ENCODE results near the gene SNX13.
A peak's percentile ranks its signal among the peaks of the same experiment; 100 is the strongest.

SNX13 gene

DNA sequence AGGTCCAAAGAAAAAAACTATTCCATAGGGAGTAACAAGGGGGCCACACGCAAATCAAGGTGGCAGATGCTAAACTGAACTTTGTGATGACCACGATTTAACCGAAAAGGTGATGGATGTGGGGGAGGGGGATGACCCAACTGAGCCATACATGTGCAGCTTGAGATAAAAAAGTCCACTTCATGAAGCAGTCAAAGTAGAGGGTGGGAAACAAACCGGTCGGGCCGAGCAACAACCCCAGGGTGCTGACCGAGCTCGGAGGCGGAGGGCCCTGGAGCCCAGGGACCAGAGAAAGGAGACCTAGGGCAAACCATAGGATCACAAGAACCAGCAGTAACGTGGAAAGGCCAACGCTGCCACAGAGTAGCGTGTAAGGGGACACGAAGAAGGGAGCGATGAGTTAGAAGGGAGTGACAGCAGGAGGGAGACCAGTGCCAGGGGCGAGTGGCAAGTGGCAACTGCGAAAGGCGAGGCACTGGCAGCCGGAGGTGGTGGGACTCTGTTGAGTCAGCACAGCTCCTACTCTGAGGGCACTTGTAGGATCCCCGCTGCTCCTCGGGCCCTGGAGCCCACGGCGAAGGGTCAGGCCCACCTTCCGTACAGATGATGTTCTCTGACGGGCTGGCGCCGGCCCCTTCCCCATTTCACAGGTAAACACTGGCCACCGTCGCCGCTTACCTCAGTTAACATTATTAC, 540 bp downstream of the SNX13 start:
- DNase-seq (ENCODE audit: low read depth, low spot score), result no peak
- Histone ChIP-seq H3K27ac (peak overlapping the region; percentile 73), H3K4me3 (peak overlapping the region; percentile 94), H3K9ac (ENCODE audit: insufficient read length) (peak overlapping the region; percentile 95), H3K36me3 (ENCODE audit: insufficient read depth, low read length) (0 out of 2 replicates have a peak, but pooled peaks cover 5% of the 10 kb centered on the region), H3K9me3 (ENCODE audit: low read depth, low read length) (no peaks in the 10 kb centered on the region)
- TF ChIP-seq FOXP2 (optimal IDR thresholded peaks at IDR 0.05; ENCODE audit: control extremely low read depth, extremely low read length, insufficient read depth), result no peak
- no peak for TF ChIP-seq POLR2AphosphoS5 (IDR thresholded peaks at IDR 0.05; ENCODE audit: borderline replicate concordance, low read depth, low read length)
- no peak for TF ChIP-seq EZH2 (IDR thresholded peaks at IDR 0.05)

DNA sequence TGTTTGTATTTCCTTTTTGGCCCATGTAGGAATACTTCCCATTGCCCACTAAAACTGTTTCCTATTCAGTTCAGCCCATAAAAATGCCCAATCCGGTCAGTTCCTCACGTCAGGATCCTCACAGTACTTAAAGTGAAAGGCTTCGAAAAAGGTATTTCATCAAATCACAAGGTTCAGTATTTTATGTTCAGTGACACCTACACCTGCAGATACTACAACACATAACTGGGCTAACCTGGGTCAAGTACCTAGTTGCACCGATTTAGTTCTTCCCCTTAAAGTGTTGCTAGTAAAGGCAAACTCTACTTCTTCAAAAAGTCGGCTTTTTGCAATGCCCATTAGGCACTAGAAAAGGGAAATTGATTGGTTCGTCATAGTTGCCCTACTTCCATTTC, 1.1 kb downstream of the SNX13 start:
- H3K27ac ChIP-seq, result no peak overlapping the region
- H3K9me3 ChIP-seq (ENCODE audit: low read depth, low read length), result no peaks in the 10 kb centered on the region
- peak overlapping the region; percentile 95 for H3K9ac ChIP-seq (ENCODE audit: insufficient read length)
- no peak for TF ChIP-seq POLR2AphosphoS5 (IDR thresholded peaks at IDR 0.05; ENCODE audit: borderline replicate concordance, low read depth, low read length)
- no peak for TF ChIP-seq EZH2 (IDR thresholded peaks at IDR 0.05)
- TF ChIP-seq FOXP2 (optimal IDR thresholded peaks at IDR 0.05; ENCODE audit: control extremely low read depth, extremely low read length, insufficient read depth), result no peak
- peak overlapping the region; percentile 94 for H3K4me3 ChIP-seq
- 0 out of 2 replicates have a peak, but pooled peaks cover 5% of the 10 kb centered on the region for H3K36me3 ChIP-seq (ENCODE audit: insufficient read depth, low read length)
- no peak for DNase-seq (ENCODE audit: low read depth, low spot score)

DNA sequence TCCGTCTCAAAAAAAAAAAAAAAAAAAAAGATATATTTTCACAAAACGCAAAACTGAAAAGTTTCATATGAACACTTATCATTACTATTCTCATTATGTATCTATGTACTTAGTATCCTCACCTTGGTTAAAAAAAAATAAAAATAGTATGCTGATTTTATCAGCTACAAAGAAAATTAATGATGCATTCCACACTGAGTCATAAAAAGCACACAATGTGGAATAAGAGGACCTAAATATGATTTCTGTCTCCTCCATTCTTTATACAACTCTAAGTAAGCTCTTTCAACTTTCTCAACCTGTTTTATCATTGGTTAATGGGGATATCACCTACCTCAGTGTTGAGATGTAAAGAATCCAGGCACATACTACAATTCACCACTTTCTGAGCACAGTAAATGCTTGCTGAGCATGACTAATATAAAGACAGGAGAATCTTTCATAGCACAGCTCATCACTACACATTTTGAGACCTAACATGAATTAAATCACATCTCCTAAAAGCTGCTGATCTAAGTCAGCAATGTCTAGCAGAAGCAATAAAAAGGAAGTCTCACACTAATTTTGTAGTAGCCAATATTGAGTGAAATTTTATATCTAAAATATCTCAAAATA, 2.7 kb downstream of the SNX13 start:
- no peak for TF ChIP-seq FOXP2 (optimal IDR thresholded peaks at IDR 0.05; ENCODE audit: control extremely low read depth, extremely low read length, insufficient read depth)
- no peak for TF ChIP-seq EZH2 (IDR thresholded peaks at IDR 0.05)
- no peak for TF ChIP-seq POLR2AphosphoS5 (IDR thresholded peaks at IDR 0.05; ENCODE audit: borderline replicate concordance, low read depth, low read length)
- peak overlapping the region; percentile 94 for H3K4me3 ChIP-seq

DNA sequence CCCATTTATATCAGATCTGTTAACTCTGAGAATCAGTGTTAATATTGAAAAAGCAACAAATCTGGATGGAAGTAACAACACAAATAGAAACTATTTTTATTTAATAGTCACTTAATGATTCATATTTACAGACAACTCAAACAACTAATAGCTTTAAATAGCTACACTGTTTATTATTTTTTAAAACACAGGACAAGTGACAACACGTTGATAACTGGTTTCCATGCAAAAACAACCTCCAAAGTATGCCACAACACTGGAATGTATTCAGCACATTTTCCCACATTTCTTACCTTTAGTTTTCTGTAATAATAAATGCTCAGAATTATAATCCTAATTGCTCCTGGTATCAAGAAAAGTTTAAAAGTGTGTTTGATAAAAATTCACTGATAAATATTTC, 4.0 kb downstream of the SNX13 start:
- no peak overlapping the region for H3K27ac ChIP-seq
- H3K9ac ChIP-seq (ENCODE audit: insufficient read length), result no peak overlapping the region
- 0 out of 2 replicates have a peak, but pooled peaks cover 5% of the 10 kb centered on the region for H3K36me3 ChIP-seq (ENCODE audit: insufficient read depth, low read length)
- TF ChIP-seq POLR2AphosphoS5 (IDR thresholded peaks at IDR 0.05; ENCODE audit: borderline replicate concordance, low read depth, low read length) (no peak), FOXP2 (optimal IDR thresholded peaks at IDR 0.05; ENCODE audit: control extremely low read depth, extremely low read length, insufficient read depth) (no peak), EZH2 (IDR thresholded peaks at IDR 0.05) (no peak)
- no peak overlapping the region for H3K4me3 ChIP-seq
- no peaks in the 10 kb centered on the region for H3K9me3 ChIP-seq (ENCODE audit: low read depth, low read length)
- DNase-seq (ENCODE audit: low read depth, low spot score), result no peak

More for the DNA sequence above, 2.7 kb downstream of the SNX13 start:
- 0 out of 2 replicates have a peak, but pooled peaks cover 5% of the 10 kb centered on the region for H3K36me3 ChIP-seq (ENCODE audit: insufficient read depth, low read length)
- peak overlapping the region; percentile 95 for H3K9ac ChIP-seq (ENCODE audit: insufficient read length)
- H3K9me3 ChIP-seq (ENCODE audit: low read depth, low read length), result no peaks in the 10 kb centered on the region
- DNase-seq (ENCODE audit: low read depth, low spot score), result no peak
- no peak overlapping the region for H3K27ac ChIP-seq

DNA sequence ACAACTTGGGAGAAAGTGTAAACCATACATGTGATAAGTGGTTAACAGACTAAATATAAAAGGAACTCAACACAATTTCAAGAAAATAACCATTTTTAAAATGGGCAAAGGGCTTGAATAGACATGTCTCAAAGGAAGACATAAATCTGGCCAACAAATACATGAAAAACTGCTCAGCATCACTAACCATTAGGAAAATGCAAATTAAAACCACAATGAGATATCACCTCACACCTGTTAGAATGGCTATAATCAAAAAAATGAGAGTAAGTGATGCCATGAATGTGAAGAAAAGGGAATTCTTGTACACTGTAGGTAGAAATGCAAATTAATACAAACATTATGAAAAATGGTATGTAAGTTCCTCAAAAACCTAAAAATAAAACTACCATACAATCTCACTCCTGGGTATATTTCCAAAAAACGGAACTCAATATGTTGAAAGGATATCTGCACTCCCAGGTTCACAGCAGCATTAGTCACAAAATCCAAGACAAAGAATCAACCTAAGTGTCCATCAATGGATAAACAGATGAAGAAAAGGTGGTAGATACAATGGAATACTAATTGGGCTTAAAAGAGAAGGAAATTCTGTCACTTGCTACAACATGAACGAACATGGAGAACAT, 5.6 kb downstream of the SNX13 start:
- no peak overlapping the region for H3K4me3 ChIP-seq
- DNase-seq (ENCODE audit: low read depth, low spot score), result no peak
- no peak overlapping the region for H3K9ac ChIP-seq (ENCODE audit: insufficient read length)
- no peaks in the 10 kb centered on the region for H3K9me3 ChIP-seq (ENCODE audit: low read depth, low read length)
- H3K27ac ChIP-seq, result no peak overlapping the region
- H3K36me3 ChIP-seq (ENCODE audit: insufficient read depth, low read length), result 0 out of 2 replicates have a peak, but pooled peaks cover 5% of the 10 kb centered on the region
- TF ChIP-seq EZH2 (IDR thresholded peaks at IDR 0.05) (no peak), POLR2AphosphoS5 (IDR thresholded peaks at IDR 0.05; ENCODE audit: borderline replicate concordance, low read depth, low read length) (no peak), FOXP2 (optimal IDR thresholded peaks at IDR 0.05; ENCODE audit: control extremely low read depth, extremely low read length, insufficient read depth) (no peak)

DNA sequence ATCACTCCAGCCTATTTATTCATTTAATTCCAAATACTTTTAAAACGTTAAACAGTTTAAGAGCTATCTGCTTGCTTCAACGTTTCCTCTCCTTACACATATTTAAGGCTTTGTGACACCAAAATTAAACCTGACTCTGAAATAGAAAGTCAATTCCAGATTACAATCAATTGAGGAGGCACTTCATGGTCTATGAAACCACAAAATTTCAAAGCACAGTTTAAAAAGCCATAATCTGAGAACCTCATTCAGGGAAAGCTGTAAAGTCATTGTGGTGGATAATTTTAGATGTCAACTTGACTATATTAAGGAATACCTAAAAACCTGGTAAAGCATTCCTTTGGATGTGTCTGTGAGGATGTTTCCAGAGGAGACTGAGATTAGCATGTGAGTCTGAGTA, 6.2 kb downstream of the SNX13 start:
- H3K9me3 ChIP-seq (ENCODE audit: low read depth, low read length), result no peaks in the 10 kb centered on the region
- no peak overlapping the region for H3K9ac ChIP-seq (ENCODE audit: insufficient read length)
- no peak overlapping the region for H3K4me3 ChIP-seq
- 0 out of 2 replicates have a peak, but pooled peaks cover 5% of the 10 kb centered on the region for H3K36me3 ChIP-seq (ENCODE audit: insufficient read depth, low read length)
- DNase-seq (ENCODE audit: low read depth, low spot score), result no peak
- H3K27ac ChIP-seq, result no peak overlapping the region
- TF ChIP-seq FOXP2 (optimal IDR thresholded peaks at IDR 0.05; ENCODE audit: control extremely low read depth, extremely low read length, insufficient read depth), result no peak
- no peak for TF ChIP-seq POLR2AphosphoS5 (IDR thresholded peaks at IDR 0.05; ENCODE audit: borderline replicate concordance, low read depth, low read length)
- TF ChIP-seq EZH2 (IDR thresholded peaks at IDR 0.05), result no peak

DNA sequence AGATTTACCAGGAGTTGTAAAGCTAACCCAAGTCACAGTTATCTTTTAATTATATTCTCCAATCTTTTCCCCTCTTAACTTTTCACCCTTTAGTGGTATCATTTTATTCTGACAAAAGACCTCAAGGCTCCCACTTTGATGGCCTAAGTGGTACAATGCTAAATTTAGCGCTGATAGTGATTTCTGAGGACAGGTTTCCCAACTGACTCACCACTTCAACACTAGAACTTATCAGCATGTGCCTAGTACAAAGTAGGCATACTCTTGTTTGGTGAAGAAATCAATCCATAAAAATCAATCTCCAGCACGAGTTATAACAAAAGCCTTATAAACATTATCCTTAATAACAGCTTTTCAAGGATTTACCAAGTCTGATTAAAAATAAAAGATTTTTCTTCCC, 7.5 kb downstream of the SNX13 start:
- no peak overlapping the region for H3K27ac ChIP-seq
- no peak overlapping the region for H3K4me3 ChIP-seq
- no peak overlapping the region for H3K9ac ChIP-seq (ENCODE audit: insufficient read length)
- no peaks in the 10 kb centered on the region for H3K9me3 ChIP-seq (ENCODE audit: low read depth, low read length)
- no peak for TF ChIP-seq POLR2AphosphoS5 (IDR thresholded peaks at IDR 0.05; ENCODE audit: borderline replicate concordance, low read depth, low read length)
- TF ChIP-seq EZH2 (IDR thresholded peaks at IDR 0.05), result no peak
- TF ChIP-seq FOXP2 (optimal IDR thresholded peaks at IDR 0.05; ENCODE audit: control extremely low read depth, extremely low read length, insufficient read depth), result no peak
- 0 out of 2 replicates have a peak, but pooled peaks cover 5% of the 10 kb centered on the region for H3K36me3 ChIP-seq (ENCODE audit: insufficient read depth, low read length)
- no peak for DNase-seq (ENCODE audit: low read depth, low spot score)

DNA sequence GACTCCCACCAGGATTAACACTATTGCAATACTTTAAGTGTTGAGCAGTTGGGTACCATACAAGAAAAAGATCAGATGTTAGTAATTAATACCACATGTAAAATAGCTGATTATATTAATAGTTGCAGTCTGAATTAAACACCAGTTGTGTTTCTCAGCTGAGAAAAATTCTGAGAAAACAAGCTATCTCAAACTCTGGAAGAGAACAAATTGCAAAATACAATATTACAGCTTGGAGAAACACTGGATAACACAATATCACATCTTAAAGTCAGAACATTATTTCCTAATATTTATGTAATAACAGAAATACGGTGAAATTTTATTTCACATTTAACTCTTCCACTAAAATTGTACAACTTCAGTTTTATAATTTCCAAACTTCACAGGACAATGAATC, 9.2 kb downstream of the SNX13 start:
- no peak overlapping the region for H3K9ac ChIP-seq (ENCODE audit: insufficient read length)
- DNase-seq (ENCODE audit: low read depth, low spot score), result no peak
- no peak overlapping the region for H3K27ac ChIP-seq
- 0 out of 2 replicates have a peak, but pooled peaks cover 5% of the 10 kb centered on the region for H3K36me3 ChIP-seq (ENCODE audit: insufficient read depth, low read length)
- TF ChIP-seq EZH2 (IDR thresholded peaks at IDR 0.05) (no peak), POLR2AphosphoS5 (IDR thresholded peaks at IDR 0.05; ENCODE audit: borderline replicate concordance, low read depth, low read length) (no peak), FOXP2 (optimal IDR thresholded peaks at IDR 0.05; ENCODE audit: control extremely low read depth, extremely low read length, insufficient read depth) (no peak)
- H3K4me3 ChIP-seq, result no peak overlapping the region
- H3K9me3 ChIP-seq (ENCODE audit: low read depth, low read length), result no peaks in the 10 kb centered on the region
